PC-9 (cell line): ENCODE results near the gene ADGRD1.

Experiments
- CTCF ChIP-seq: fragments of 200-600 bp; sonication (generic); conservative IDR thresholded peaks from 2 replicates; pipeline ENCODE4 v1.6.1; 2017; ENCODE audit warnings: mixed run types, antibody characterized with exemption, mild to moderate bottlenecking, moderate library complexity
- EZH2 ChIP-seq: fragments of 200-600 bp; sonication (generic); IDR thresholded peaks from 2 replicates; pipeline ENCODE4 v1.8.0; 2017; ENCODE audit warnings: antibody characterized with exemption, low read depth

- TF ChIP-seq EZH2: no peak
- TF ChIP-seq CTCF: no peak
Measured at GRCh38 chr12:131045705-131046460, 92.2 kb downstream of the ADGRD1 start.
